ENCODE results near the gene LRSAM1.
A peak's percentile ranks its signal among the peaks of the same experiment; 100 is the strongest.

GRCh38 chr9:127523312-127523851 is 72.1 kb downstream of the LRSAM1 start:
- TF ChIP-seq, protein P1, sequence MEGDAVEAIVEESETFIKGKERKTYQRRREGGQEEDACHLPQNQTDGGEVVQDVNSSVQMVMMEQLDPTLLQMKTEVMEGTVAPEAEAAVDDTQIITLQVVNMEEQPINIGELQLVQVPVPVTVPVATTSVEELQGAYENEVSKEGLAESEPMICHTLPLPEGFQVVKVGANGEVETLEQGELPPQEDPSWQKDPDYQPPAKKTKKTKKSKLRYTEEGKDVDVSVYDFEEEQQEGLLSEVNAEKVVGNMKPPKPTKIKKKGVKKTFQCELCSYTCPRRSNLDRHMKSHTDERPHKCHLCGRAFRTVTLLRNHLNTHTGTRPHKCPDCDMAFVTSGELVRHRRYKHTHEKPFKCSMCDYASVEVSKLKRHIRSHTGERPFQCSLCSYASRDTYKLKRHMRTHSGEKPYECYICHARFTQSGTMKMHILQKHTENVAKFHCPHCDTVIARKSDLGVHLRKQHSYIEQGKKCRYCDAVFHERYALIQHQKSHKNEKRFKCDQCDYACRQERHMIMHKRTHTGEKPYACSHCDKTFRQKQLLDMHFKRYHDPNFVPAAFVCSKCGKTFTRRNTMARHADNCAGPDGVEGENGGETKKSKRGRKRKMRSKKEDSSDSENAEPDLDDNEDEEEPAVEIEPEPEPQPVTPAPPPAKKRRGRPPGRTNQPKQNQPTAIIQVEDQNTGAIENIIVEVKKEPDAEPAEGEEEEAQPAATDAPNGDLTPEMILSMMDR (IDR thresholded peaks at IDR 0.05; ENCODE audit: low read depth, low read length), result peak; percentile 56
- TF ChIP-seq POLR2A (IDR thresholded peaks at IDR 0.05; ENCODE audit: extremely low read depth, insufficient read length), result no peak

All from NB4 (cell line).